GM23248 (cell line): Measurements from ENCODE around the gene PYGO2. TPM values are rescaled to one million over a fixed set of nuclear protein-coding genes. Genes with fewer than 3 reads are reported as not detected.

Experiments used
- DNase-seq: peaks from one replicate; pipeline ENCODE4 v3.0.0-alpha.2; 2015
- H2AFZ ChIP-seq: fragments of 200-600 bp; sonication (generic); 2 replicates; pipeline ENCODE4 v1.6.1; 2016; ENCODE audit warnings: antibody characterized with exemption
- H3F3A ChIP-seq: fragments of 200-600 bp; sonication (generic); 2 replicates; pipeline ENCODE4 v1.6.1; 2016; ENCODE audit warnings: mild to moderate bottlenecking, antibody characterized with exemption, mixed run types; ENCODE audit not compliant: insufficient read depth
- H3K27ac ChIP-seq: fragments of 200-600 bp; sonication (generic); 2 replicates; pipeline ENCODE4 v1.5.1; 2016; ENCODE audit warnings: mild to moderate bottlenecking
- H3K27me3 ChIP-seq: fragments of 200-600 bp; sonication (generic); replicated peaks from 2 replicates; pipeline ENCODE4 v1.6.1; 2016; ENCODE audit warnings: mild to moderate bottlenecking; ENCODE audit not compliant: insufficient read depth
- H3K36me3 ChIP-seq: fragments of 200-600 bp; sonication (generic); 2 replicates; pipeline ENCODE4 v1.6.1; 2016; ENCODE audit warnings: low read depth, mild to moderate bottlenecking
- H3K4me1 ChIP-seq: fragments of 200-600 bp; sonication (generic); 2 replicates; pipeline ENCODE4 v1.6.1; 2016; ENCODE audit warnings: mild to moderate bottlenecking; ENCODE audit not compliant: insufficient read depth
- H3K4me2 ChIP-seq: fragments of 200-600 bp; sonication (generic); one replicate; pipeline ENCODE4 v1.6.1; 2016; ENCODE audit warnings: mild to moderate bottlenecking; ENCODE audit not compliant: unreplicated experiment
- H3K4me3 ChIP-seq: fragments of 200-600 bp; sonication (generic); 2 replicates; pipeline ENCODE4 v1.5.1; 2016; ENCODE audit warnings: mild to moderate bottlenecking
- H3K79me2 ChIP-seq: fragments of 200-600 bp; sonication (generic); 2 replicates; pipeline ENCODE4 v1.6.1; 2016; ENCODE audit warnings: mild to moderate bottlenecking; ENCODE audit not compliant: insufficient read depth
- H3K9ac ChIP-seq: fragments of 200-600 bp; sonication (generic); 2 replicates; pipeline ENCODE4 v1.6.1; 2016; ENCODE audit warnings: mild to moderate bottlenecking
- H3K9me2 ChIP-seq: fragments of 200-600 bp; sonication (generic); 2 replicates; pipeline ENCODE4 v1.6.1; 2016; ENCODE audit warnings: mixed run types, mild to moderate bottlenecking, moderate library complexity; ENCODE audit not compliant: insufficient read depth
- H3K9me3 ChIP-seq: fragments of 200-600 bp; sonication (generic); one replicate; pipeline ENCODE4 v1.6.1; 2017; ENCODE audit warnings: low read depth
- H4K20me1 ChIP-seq: fragments of 200-600 bp; sonication (generic); 2 replicates; pipeline ENCODE4 v1.6.0; 2016; ENCODE audit not compliant: insufficient read depth
- EZH2 ChIP-seq: fragments of 200-600 bp; sonication (generic); IDR thresholded peaks from 2 replicates; pipeline ENCODE4 v1.6.1; 2018; ENCODE audit warnings: antibody characterized with exemption, mild to moderate bottlenecking; ENCODE audit not compliant: insufficient read depth, poor library complexity, severe bottlenecking
- EZH2phosphoT487 ChIP-seq: fragments of 200-600 bp; sonication (generic); IDR thresholded peaks from 2 replicates; pipeline ENCODE4 v1.6.1; 2018; ENCODE audit warnings: antibody characterized with exemption, moderate library complexity, mild to moderate bottlenecking, low read depth; ENCODE audit not compliant: insufficient read depth
- WGBS, 2 experiments: methylation state at CpG; one replicate each; pipeline ENCODE4 v1.1.6; 2015 to 2017; ENCODE audit warnings: low lambda C conversion rate in 2 of 2, low coverage in 1 of 2; ENCODE audit errors: missing lambda C conversion rate in 2 of 2; 5-methylcytosine and 5-hydroxymethylcytosine counted together
- in situ Hi-C: fragments of 300-500 bp; cut with MboI; formaldehyde crosslinking; loops from 2 replicates; pipeline ENCODE4 v1.15.0; 2020
- polyA plus RNA-seq: library from polyadenylated mRNA; unstranded; fragments of >200 nt; fragmentation: Nextera tagmentation; extraction: Ambion mirVana; gene quantifications from 2 replicates; pipeline ENCODE4 v1.2.1, GENCODE V29; 2016
- total RNA-seq: library from RNA; depleted of rRNA; stranded (reverse); fragments of >200 nt; shearing (Covaris generic); gene quantifications from 2 replicates; pipeline ENCODE4 v1.2.3, GENCODE V29; 2014

Gene PYGO2
- total and polyA plus RNA-seq, 2 experiments from 2014 or later: 14.7 to 14.9 TPM

GRCh38 chr1:155009221-155009711, 47.7 kb upstream of the PYGO2 start:
- H3K9ac ChIP-seq: no peak overlapping the region
- H3K27me3 ChIP-seq: no peaks in the 10 kb centered on the region
- H3K4me3 ChIP-seq: no peak overlapping the region
- peaks cover 38% of the 10 kb centered on the region for H3K79me2 ChIP-seq
- in situ Hi-C loops: no loop called here
- H2AFZ ChIP-seq: no peak overlapping the region
- no peaks in the 10 kb centered on the region for H3F3A ChIP-seq
- TF ChIP-seq EZH2 (no peak), EZH2phosphoT487 (no peak)
- no peak overlapping the region for H3K27ac ChIP-seq
- no peaks in the 10 kb centered on the region for H3K9me2 ChIP-seq
- no peaks in the 10 kb centered on the region for H4K20me1 ChIP-seq
- 85 to 92% methylated on average over 3 to 11 of the region's 12 CpGs for WGBS, 2 experiments
- H3K9me3 ChIP-seq: no peaks in the 10 kb centered on the region
- DNase-seq: no peak
- H3K4me1 ChIP-seq: peaks cover 18% of the 10 kb centered on the region
- H3K4me2 ChIP-seq: no peak overlapping the region
- H3K36me3 ChIP-seq: no peaks in the 10 kb centered on the region

- H3K4me1 ChIP-seq: peaks cover 20% of the 10 kb centered on the region
- peaks cover 48% of the 10 kb centered on the region for H3K79me2 ChIP-seq
- H3K36me3 ChIP-seq: no peaks in the 10 kb centered on the region
- H3K4me3 ChIP-seq: no peak overlapping the region
- DNase-seq: no peak
- H3K4me2 ChIP-seq: no peak overlapping the region
- H3K9ac ChIP-seq: no peak overlapping the region
- TF ChIP-seq EZH2 (no peak), EZH2phosphoT487 (no peak)
- H3K27ac ChIP-seq: no peak overlapping the region
- no peaks in the 10 kb centered on the region for H3K27me3 ChIP-seq
- no peak overlapping the region for H2AFZ ChIP-seq
- H4K20me1 ChIP-seq: no peaks in the 10 kb centered on the region
- no peaks in the 10 kb centered on the region for H3K9me2 ChIP-seq
- 80 to 81% methylated on average over 11 to 16 of the region's 16 CpGs for WGBS, 2 experiments
- in situ Hi-C loops: no loop called here
- no peaks in the 10 kb centered on the region for H3F3A ChIP-seq
- no peaks in the 10 kb centered on the region for H3K9me3 ChIP-seq
Measured at GRCh38 chr1:155008015-155008941, 46.7 kb upstream of the PYGO2 start.

GRCh38 chr1:155007251-155007828, 45.8 kb upstream of the PYGO2 start:
- Histone ChIP-seq H3K9ac (no peak overlapping the region), H4K20me1 (no peaks in the 10 kb centered on the region), H3K79me2 (peaks cover 54% of the 10 kb centered on the region), H3K9me3 (no peaks in the 10 kb centered on the region), H3K4me2 (no peak overlapping the region), H3K27me3 (no peaks in the 10 kb centered on the region), H2AFZ (no peak overlapping the region), H3K9me2 (no peaks in the 10 kb centered on the region), H3K4me1 (peaks cover 20% of the 10 kb centered on the region), H3K4me3 (no peak overlapping the region), H3K27ac (no peak overlapping the region), H3K36me3 (no peaks in the 10 kb centered on the region), H3F3A (no peaks in the 10 kb centered on the region)
- no peak for DNase-seq
- in situ Hi-C loops: no loop called here
- WGBS, 2 experiments: 55 to 61% methylated on average over 5 to 6 of the region's 6 CpGs
- TF ChIP-seq EZH2phosphoT487 (no peak), EZH2 (no peak)

GRCh38 chr1:155006601-155007101, 45.1 kb upstream of the PYGO2 start:
- H3K4me1 ChIP-seq: peaks cover 20% of the 10 kb centered on the region
- H3K9me2 ChIP-seq: no peaks in the 10 kb centered on the region
- peak; percentile 62 for DNase-seq
- 59 to 86% methylated on average over 2 of the region's 2 CpGs for WGBS, 2 experiments
- H3K9me3 ChIP-seq: no peaks in the 10 kb centered on the region
- no peak overlapping the region for H3K4me2 ChIP-seq
- H3K9ac ChIP-seq: no peak overlapping the region
- no peak for TF ChIP-seq EZH2
- no peak for TF ChIP-seq EZH2phosphoT487
- in situ Hi-C loops: no loop called here
- no peaks in the 10 kb centered on the region for H3K36me3 ChIP-seq
- H3K27me3 ChIP-seq: no peaks in the 10 kb centered on the region
- H3K4me3 ChIP-seq: no peak overlapping the region
- H4K20me1 ChIP-seq: no peaks in the 10 kb centered on the region
- no peak overlapping the region for H2AFZ ChIP-seq
- H3K79me2 ChIP-seq: peaks cover 54% of the 10 kb centered on the region
- H3F3A ChIP-seq: no peaks in the 10 kb centered on the region
- H3K27ac ChIP-seq: no peak overlapping the region
